Measurements from ENCODE around the gene CUEDC1. TPM values are rescaled to one million over a fixed set of nuclear protein-coding genes. Genes with fewer than 3 reads are reported as not detected.
A peak's percentile ranks its signal among the peaks of the same experiment; 100 is the strongest.

The CUEDC1 gene
- total and polyA plus RNA-seq, 3 experiments from 2014 or later, result 0.33 to 0.73 TPM; not detected in 1

DNA sequence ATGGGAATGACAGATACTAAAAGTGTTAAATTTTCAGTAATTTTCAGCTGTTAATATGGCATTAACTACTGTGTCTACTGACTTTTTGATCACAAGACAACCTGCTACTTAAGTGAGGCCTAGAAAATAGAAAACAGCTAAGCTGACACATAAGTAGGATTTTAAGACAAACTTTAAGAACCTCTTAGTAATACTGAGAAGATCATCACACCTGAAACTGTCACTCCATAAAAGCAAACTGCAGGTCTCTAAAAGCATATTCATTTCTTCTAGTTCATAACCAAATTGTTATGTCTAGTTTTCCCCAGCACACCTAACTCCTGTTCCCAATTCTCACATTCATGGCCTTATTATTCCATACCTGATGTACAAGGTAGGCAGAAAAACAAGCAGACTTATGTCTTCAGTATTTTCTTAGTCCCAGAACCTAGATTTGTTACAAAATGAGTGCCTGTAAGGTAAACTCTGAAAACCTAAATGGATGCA lies 43.8 kb upstream of the CUEDC1 start:
- CTCF ChIA-PET, result interaction anchor here (0.6 to 7.5 kb wide), 30 partner anchors 8 to 489 kb away, joined by 3 to 54 read pairs (median 4); partner anchors contain the start of genes CUEDC1, HSF5, MRPS23 and SRSF1
- Mint-ChIP-seq H3K27me3 (no peaks in the 10 kb centered on the region), H3K36me3 (peaks cover 0 to 43% (median 9%) of the 10 kb centered on the region in 3 donors), H3K4me1 (peaks cover 40 to 64% (median 55%) of the 10 kb centered on the region in 3 donors), H3K4me3 (no peak overlapping the region), H3K27ac (peak overlapping the region in 7 of 8 donors; percentile 3 to 70 (median 58)), H3K9me3 (no peaks in the 10 kb centered on the region)
- Histone ChIP-seq H3K36me3 (ENCODE audit: insufficient read depth, low read length) (peaks cover 13% of the 10 kb centered on the region), H3K9me3 (ENCODE audit: low read length) (no peaks in the 10 kb centered on the region), H3K4me1 (ENCODE audit: insufficient read depth, low read length) (peaks cover 24% of the 10 kb centered on the region), H3K27me3 (ENCODE audit: insufficient read depth, low read length, poor library complexity, severe bottlenecking) (no peaks in the 10 kb centered on the region), H3K27ac (ENCODE audit: low read depth, low read length) (no peak overlapping the region), H3K4me3 (ENCODE audit: low read length) (no peak overlapping the region)
- no peak for DNase-seq
- POLR2A ChIA-PET, result interaction anchor here (1.3 to 2.2 kb wide), 2 partner anchors 11 to 43 kb away, joined by 3 to 8 read pairs; partner anchors contain the start of genes CUEDC1 and VEZF1

- H3K27me3 Mint-ChIP-seq, result no peaks in the 10 kb centered on the region
- H3K27ac ChIP-seq (ENCODE audit: low read depth, low read length), result no peak overlapping the region
- ChIA-PET CTCF (interaction anchor here (0.7 to 7.5 kb wide), 11 partner anchors 9 to 164 kb away, joined by 3 to 53 read pairs (median 3); partner anchors contain the start of gene SRSF1), POLR2A (interaction anchor here (1.2 kb wide), 1 partner anchor 108 kb away, joined by 3 read pairs; no protein-coding TSS in a partner anchor)
- H3K4me3 ChIP-seq (ENCODE audit: low read length), result no peak overlapping the region
- peaks cover 36 to 61% (median 48%) of the 10 kb centered on the region in 3 donors for H3K4me1 Mint-ChIP-seq
- DNase-seq, result no peak
- H3K27me3 ChIP-seq (ENCODE audit: insufficient read depth, low read length, poor library complexity, severe bottlenecking), result no peaks in the 10 kb centered on the region
- peaks cover 0 to 25% (median 0%) of the 10 kb centered on the region in 3 donors for H3K36me3 Mint-ChIP-seq
- H3K4me1 ChIP-seq (ENCODE audit: insufficient read depth, low read length), result peaks cover 27% of the 10 kb centered on the region
- H3K27ac Mint-ChIP-seq, result peak overlapping the region in 6 of 8 donors; percentile 12 to 71 (median 48)
- H3K36me3 ChIP-seq (ENCODE audit: insufficient read depth, low read length), result no peaks in the 10 kb centered on the region
- H3K9me3 Mint-ChIP-seq, result no peaks in the 10 kb centered on the region
- no peaks in the 10 kb centered on the region for H3K9me3 ChIP-seq (ENCODE audit: low read length)
- no peak overlapping the region for H3K4me3 Mint-ChIP-seq
Observed at GRCh38 chr17:57997085-57997809, 42.0 kb upstream of the CUEDC1 start.

GRCh38 chr17:57995076-57995956 lies 40.1 kb upstream of the CUEDC1 start:
- Mint-ChIP-seq H3K9me3 (no peaks in the 10 kb centered on the region), H3K4me3 (peak overlapping the region in 4 of 7 donors; percentile 5 to 74 (median 22)), H3K36me3 (peaks cover 0 to 10% (median 0%) of the 10 kb centered on the region in 3 donors), H3K4me1 (peaks cover 32 to 48% (median 44%) of the 10 kb centered on the region in 3 donors), H3K27me3 (no peaks in the 10 kb centered on the region), H3K27ac (peak overlapping the region; percentile 20 to 89 (median 80))
- Histone ChIP-seq H3K36me3 (ENCODE audit: insufficient read depth, low read length) (no peaks in the 10 kb centered on the region), H3K4me3 (ENCODE audit: low read length) (no peak overlapping the region), H3K9me3 (ENCODE audit: low read length) (no peaks in the 10 kb centered on the region), H3K4me1 (ENCODE audit: insufficient read depth, low read length) (peaks cover 30% of the 10 kb centered on the region), H3K27me3 (ENCODE audit: insufficient read depth, low read length, poor library complexity, severe bottlenecking) (no peaks in the 10 kb centered on the region), H3K27ac (ENCODE audit: low read depth, low read length) (no peak overlapping the region)
- ChIA-PET POLR2A (interaction anchor here (1.4 kb wide), 1 partner anchor 134 kb away, joined by 5 read pairs; no protein-coding TSS in a partner anchor), CTCF (interaction anchor here (0.6 to 7.5 kb wide), 6 partner anchors 9 to 102 kb away, joined by 3 to 53 read pairs (median 4); partner anchors contain the start of gene SRSF1)
- DNase-seq, result peak; percentile 12 to 61 (median 41)

DNA sequence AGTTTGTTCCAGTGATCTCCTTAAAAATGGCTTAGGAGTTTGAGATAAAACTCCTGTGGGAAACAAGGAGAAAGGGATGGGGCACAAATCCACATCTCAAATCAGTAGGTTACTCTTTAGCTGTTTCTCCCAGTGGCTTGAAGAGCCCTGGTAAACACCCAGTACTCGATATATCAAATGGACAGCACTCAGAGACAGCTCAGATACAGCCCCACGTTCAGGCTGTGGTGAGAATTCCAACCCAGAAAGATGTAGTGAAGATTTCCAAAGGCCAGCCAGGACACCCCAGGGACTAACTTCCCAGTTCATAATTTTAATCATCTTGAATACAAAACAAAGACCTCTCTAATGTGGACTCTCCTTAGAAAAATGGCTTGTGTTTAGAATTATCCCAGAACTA lies 39.2 kb upstream of the CUEDC1 start:
- Histone ChIP-seq H3K27ac (ENCODE audit: low read depth, low read length) (no peak overlapping the region), H3K9me3 (ENCODE audit: low read length) (no peaks in the 10 kb centered on the region), H3K36me3 (ENCODE audit: insufficient read depth, low read length) (no peaks in the 10 kb centered on the region), H3K4me1 (ENCODE audit: insufficient read depth, low read length) (peaks cover 27% of the 10 kb centered on the region), H3K4me3 (ENCODE audit: low read length) (no peak overlapping the region), H3K27me3 (ENCODE audit: insufficient read depth, low read length, poor library complexity, severe bottlenecking) (no peaks in the 10 kb centered on the region)
- ChIA-PET CTCF (interaction anchor here (1.6 to 7.5 kb wide), 3 partner anchors 8 to 102 kb away, joined by 3 to 53 read pairs (median 4); no protein-coding TSS in a partner anchor), POLR2A (no interaction called here)
- Mint-ChIP-seq H3K4me1 (peaks cover 29 to 47% (median 38%) of the 10 kb centered on the region in 3 donors), H3K4me3 (no peak overlapping the region), H3K36me3 (peaks cover 0 to 4% (median 0%) of the 10 kb centered on the region in 3 donors), H3K27ac (peak overlapping the region in 7 of 8 donors; percentile 18 to 92 (median 75)), H3K27me3 (no peaks in the 10 kb centered on the region), H3K9me3 (no peaks in the 10 kb centered on the region)
- DNase-seq, result no peak

GRCh38 chr17:57993471-57994365 lies 38.5 kb upstream of the CUEDC1 start:
- H3K9me3 Mint-ChIP-seq, result no peaks in the 10 kb centered on the region
- Histone ChIP-seq H3K4me3 (ENCODE audit: low read length) (no peak overlapping the region), H3K4me1 (ENCODE audit: insufficient read depth, low read length) (peaks cover 27% of the 10 kb centered on the region), H3K27me3 (ENCODE audit: insufficient read depth, low read length, poor library complexity, severe bottlenecking) (no peaks in the 10 kb centered on the region), H3K9me3 (ENCODE audit: low read length) (no peaks in the 10 kb centered on the region), H3K36me3 (ENCODE audit: insufficient read depth, low read length) (no peaks in the 10 kb centered on the region), H3K27ac (ENCODE audit: low read depth, low read length) (no peak overlapping the region)
- DNase-seq, result no peak
- H3K4me1 Mint-ChIP-seq, result peaks cover 31 to 49% (median 41%) of the 10 kb centered on the region in 3 donors
- POLR2A ChIA-PET, result no interaction called here
- peak overlapping the region in 2 of 7 donors; percentile 41 to 49 for H3K4me3 Mint-ChIP-seq
- peak overlapping the region in 7 of 8 donors; percentile 19 to 97 (median 81) for H3K27ac Mint-ChIP-seq
- peaks cover 0 to 4% (median 0%) of the 10 kb centered on the region in 3 donors for H3K36me3 Mint-ChIP-seq
- no peaks in the 10 kb centered on the region for H3K27me3 Mint-ChIP-seq
- CTCF ChIA-PET, result interaction anchor here (0.7 to 7.5 kb wide), 4 partner anchors 8 to 101 kb away, joined by 3 to 53 read pairs (median 4); no protein-coding TSS in a partner anchor

DNA sequence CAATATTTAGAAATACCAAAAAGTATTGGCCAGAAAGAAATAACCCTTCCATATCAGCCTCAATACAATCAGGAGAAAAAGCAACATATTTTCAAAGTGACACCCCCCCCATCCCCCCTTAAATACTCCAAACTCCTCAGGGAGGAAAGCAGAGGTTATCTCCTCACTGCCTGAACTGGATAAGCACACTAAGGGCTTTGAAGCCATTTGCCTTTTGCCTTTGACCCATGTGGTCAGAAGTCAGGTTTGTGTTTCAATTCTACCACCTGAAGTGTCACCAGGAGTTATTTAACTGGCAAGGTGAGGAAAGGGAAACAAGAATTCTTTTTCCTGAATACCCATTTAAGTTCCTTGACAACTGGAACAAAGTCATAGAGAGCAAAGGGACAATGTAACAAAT lies 36.3 kb upstream of the CUEDC1 start:
- ChIA-PET POLR2A (interaction anchor here (0.8 kb wide), 1 partner anchor 16 kb away, joined by 3 read pairs; the partner anchor contains the start of gene SRSF1), CTCF (interaction anchor here (1.2 kb wide), 1 partner anchor 16 kb away, joined by 4 read pairs; the partner anchor contains the start of gene SRSF1)
- H3K4me1 ChIP-seq (ENCODE audit: insufficient read depth, low read length), result peaks cover 31% of the 10 kb centered on the region
- no peak for DNase-seq
- H3K36me3 ChIP-seq (ENCODE audit: insufficient read depth, low read length), result no peaks in the 10 kb centered on the region
- H3K27me3 ChIP-seq (ENCODE audit: insufficient read depth, low read length, poor library complexity, severe bottlenecking), result no peaks in the 10 kb centered on the region
- Mint-ChIP-seq H3K4me1 (peaks cover 36 to 56% (median 49%) of the 10 kb centered on the region in 3 donors), H3K4me3 (peak overlapping the region in 1 of 7 donors; percentile 69), H3K27ac (no peak overlapping the region), H3K27me3 (peaks cover 0 to 2% of the 10 kb centered on the region in 2 donors), H3K9me3 (no peaks in the 10 kb centered on the region), H3K36me3 (peaks cover 0 to 11% (median 0%) of the 10 kb centered on the region in 3 donors)
- no peak overlapping the region for H3K4me3 ChIP-seq (ENCODE audit: low read length)
- H3K9me3 ChIP-seq (ENCODE audit: low read length), result no peaks in the 10 kb centered on the region
- H3K27ac ChIP-seq (ENCODE audit: low read depth, low read length), result no peak overlapping the region

All from CD8-positive, alpha-beta memory T cell (primary cell).